Left renal cortex interstitium (tissue), 4 donors: ENCODE data around the gene NLRP2B. TPM values are rescaled to one million over a fixed set of nuclear protein-coding genes. Genes with fewer than 3 reads are reported as not detected.
"Not testable (repeated sequence)": the region's sequence is repeated elsewhere in the genome, so short reads cannot be mapped to it uniquely, and the experiment has no call there.

Experiments
- DNase-seq, 4 donors: peaks; one replicate each; pipeline ENCODE4 v3.0.0-alpha.2; 2013; ENCODE audit warnings: low read depth in 4 of 4, low spot score in 2 of 4, missing footprints in 1 of 4
- polyA plus RNA-seq, 4 donors: library from polyadenylated mRNA; unstranded; fragments of 120-200 nt; gene quantifications; one replicate each; pipeline ENCODE4 v1.2.1, GENCODE V29; 2013; ENCODE audit not compliant: insufficient read length in 4 of 4

Gene NLRP2B
- polyA plus RNA-seq: under 1 TPM in 2 of 4 donors, not detected in 2; 0.05 to 0.06 TPM

DNA sequence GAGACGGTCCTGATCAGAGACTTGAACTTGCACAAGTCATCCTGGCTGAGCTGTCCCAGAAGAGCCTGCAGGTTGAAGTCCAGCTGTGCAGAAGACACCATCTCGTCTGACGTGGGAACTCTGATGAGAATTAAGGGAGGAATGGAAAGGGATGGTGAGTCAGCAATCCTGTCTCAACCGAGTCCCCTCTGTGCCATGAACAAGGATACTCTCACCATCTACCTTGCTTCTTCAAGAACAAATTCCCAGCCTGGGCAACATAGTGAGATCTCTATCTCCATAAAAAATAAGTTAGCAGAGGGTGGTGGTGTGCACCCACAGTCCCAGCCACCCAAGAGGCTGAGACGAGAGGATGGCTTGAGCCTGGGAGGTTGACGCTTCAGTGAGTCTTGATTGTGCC, at the start of gene NLRP2B:
TSS of gene NLRP2B (minus strand) at position 101 of the 400 bp plus-strand sequence.
- no peak for DNase-seq

GRCh38 chrX:57725995-57726394, 45.9 kb upstream of the NLRP2B start:
- not testable (repeated sequence) for DNase-seq

- DNase-seq: no peak
Observed at GRCh38 chrX:57681341-57681740, 1.3 kb upstream of the NLRP2B start.

- no peak for DNase-seq
Observed at GRCh38 chrX:57678686-57679428, 1.2 kb downstream of the NLRP2B start.

- no peak for DNase-seq
Observed at GRCh38 chrX:57677132-57677858, 2.8 kb downstream of the NLRP2B start.

DNA sequence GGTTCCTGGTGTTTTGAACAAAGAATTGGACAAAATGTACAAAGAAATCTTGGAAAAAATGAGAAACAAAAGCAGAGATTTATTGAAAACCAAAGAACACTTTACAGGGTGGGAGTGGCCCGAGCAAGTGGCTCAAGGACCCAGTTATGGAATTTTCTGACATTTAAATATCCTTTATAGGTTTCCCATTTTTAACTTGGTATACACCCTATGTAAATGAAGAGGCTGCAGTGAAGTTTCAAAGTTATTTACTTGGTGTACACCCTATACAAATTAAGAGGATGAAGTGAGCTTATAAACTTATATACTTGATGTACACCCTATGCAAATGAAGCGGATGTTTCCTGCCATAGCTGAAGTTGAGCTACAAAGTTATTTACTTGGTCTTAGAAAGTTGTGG, 4.7 kb downstream of the NLRP2B start:
- no peak for DNase-seq

DNA sequence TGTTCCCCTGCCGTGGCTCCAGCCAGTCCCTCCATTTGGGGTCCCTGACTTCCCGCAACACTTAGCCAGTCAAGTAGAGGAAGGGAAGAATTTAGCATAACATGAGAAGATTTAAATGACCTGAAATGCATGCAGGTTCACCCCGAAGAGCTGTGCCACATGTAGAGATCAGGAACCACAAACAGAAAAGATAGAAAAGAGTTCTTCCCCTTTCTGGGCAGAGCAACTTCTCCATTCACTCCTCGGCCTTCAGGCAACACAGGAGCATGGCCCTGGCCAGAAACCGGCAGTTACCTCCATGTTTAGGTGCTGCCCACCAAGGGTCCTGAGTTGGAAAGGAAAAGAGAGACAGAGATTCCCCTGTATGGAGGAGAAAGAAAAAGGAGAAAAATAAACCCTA, 5.2 kb downstream of the NLRP2B start:
- DNase-seq: no peak

DNA sequence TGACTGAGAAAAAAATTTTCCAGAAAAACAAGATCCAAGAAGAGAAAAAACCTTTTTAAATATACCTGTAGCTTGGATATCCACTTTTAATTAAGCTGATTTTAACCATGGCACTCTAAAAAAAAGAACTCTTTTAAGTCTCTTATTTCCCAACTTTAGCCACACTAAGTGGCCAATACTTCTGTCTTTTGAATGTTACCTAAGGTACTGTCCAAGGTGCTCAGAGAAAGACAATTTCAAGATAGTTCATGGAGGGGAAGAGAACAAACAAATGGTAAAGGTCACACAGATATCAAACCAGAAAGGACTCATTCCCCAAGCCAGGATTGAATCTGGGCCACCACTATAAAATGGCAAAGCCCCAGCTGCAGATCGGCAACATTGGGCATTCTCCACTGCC, 10.1 kb downstream of the NLRP2B start:
- no peak for DNase-seq

DNA sequence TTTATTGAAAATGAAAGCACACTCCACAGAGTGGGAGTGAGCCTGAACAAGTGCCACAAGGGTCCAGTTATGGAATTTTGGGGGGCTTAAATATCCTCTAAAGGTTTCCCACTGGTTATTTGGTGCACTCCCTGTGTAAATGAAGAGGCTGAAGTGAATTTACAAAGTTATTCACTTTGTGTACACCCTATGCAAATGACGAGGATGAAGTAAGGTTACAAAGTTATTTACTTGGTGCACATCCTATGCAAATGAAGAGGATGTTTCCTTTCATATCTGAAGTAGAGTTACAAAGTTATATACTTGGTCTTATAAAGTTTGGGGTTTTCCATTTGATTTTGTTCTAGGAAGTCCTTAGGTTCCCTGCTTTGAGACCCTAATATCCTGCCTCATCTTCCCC, 13.1 kb downstream of the NLRP2B start:
- no peak for DNase-seq

DNA sequence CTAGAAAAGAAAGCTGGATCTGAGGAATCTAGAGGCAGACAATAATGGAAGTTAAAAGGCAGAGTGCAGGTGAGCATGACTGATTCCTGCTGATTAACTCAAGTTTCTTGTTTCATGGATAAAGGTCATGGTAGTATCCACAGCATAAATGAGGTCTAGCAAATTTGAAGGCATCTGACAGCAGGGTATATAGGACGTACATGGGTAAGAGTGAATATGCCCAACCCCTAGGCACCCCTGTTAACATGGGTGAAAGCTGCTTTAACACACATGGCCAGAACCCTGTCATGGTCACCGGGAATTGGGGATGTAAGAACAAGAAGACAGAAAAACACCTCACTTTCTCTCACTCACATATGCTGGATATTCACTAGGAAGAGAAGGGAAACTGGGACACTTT, 25.0 kb downstream of the NLRP2B start:
- DNase-seq: no peak

GRCh38 chrX:57652705-57653104, 27.4 kb downstream of the NLRP2B start:
- no peak for DNase-seq

DNA sequence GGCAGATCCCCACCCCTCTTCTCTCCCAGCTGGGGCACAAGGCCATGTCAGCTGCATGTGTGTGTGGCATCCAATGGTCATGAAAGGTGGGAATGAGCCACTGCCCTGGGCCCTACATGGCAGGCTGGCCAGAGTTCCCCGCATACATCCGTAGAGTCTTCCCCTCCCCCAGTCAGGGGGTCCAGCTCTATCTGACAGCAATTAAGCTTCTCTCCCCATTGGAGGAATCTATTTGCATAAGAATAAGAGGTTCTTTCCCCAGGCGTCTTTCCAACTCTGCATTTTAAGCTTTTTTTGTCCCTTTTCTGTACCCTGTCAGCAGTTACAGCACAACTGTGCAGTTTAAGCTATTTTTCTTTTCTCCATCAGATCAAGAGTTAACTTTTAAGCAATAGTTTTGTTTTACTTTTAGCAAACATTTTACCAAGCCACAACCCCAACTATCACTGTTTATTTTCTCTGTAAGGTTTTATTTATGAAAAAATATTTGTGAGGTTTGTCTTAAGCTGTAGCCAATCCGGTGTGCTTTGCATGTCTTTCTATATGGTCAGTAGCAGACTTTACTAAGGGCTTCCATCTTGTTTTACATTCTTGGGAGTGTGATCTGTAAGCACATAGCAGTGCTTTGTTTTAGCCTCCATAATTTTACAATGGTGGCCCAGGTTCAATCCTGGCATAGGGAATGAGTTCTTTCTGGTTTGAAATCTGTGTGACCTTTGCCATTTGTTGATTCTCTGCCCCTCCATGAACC, 28.7 kb downstream of the NLRP2B start:
- DNase-seq: no peak

GRCh38 chrX:57647020-57647419, 33.0 kb downstream of the NLRP2B start:
- DNase-seq: no peak

DNA sequence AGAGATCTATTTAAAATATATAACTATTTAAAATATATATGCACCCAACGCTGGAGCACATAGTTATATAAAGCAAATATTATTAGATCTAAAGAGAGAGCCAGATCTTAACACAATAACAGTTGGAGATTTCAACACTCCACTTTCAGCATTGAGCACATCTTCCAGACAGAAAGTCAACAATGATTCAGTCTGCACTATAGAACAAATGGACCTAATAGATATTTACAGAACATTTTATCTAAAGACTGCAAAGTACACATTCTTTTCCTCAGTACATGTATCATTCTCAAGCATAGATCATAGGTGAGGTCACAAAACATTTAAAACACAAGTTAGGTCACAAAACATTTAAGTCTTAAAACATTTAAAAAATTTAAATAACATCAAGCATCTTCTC, 36.4 kb downstream of the NLRP2B start:
- no peak for DNase-seq

GRCh38 chrX:57641338-57641737, 38.7 kb downstream of the NLRP2B start:
- no peak for DNase-seq

- no peak for DNase-seq
Observed at GRCh38 chrX:57640674-57641016, 39.4 kb downstream of the NLRP2B start.

- DNase-seq: not testable (repeated sequence)
Observed at GRCh38 chrX:57629438-57629837, 50.6 kb downstream of the NLRP2B start.
